GM12872 (cell line): ENCODE data around the gene ESYT2.
A peak's percentile ranks its signal among the peaks of the same experiment; 100 is the strongest.

Experiments
- TF ChIP-seq, protein P1 (sequence below): IDR thresholded peaks from 3 replicates; pipeline ENCODE4 v1.5.1; 2011; ENCODE audit warnings: low read depth, mild to moderate bottlenecking, low read length, moderate library complexity; ENCODE audit not compliant: insufficient read depth

ESYT2 gene

DNA sequence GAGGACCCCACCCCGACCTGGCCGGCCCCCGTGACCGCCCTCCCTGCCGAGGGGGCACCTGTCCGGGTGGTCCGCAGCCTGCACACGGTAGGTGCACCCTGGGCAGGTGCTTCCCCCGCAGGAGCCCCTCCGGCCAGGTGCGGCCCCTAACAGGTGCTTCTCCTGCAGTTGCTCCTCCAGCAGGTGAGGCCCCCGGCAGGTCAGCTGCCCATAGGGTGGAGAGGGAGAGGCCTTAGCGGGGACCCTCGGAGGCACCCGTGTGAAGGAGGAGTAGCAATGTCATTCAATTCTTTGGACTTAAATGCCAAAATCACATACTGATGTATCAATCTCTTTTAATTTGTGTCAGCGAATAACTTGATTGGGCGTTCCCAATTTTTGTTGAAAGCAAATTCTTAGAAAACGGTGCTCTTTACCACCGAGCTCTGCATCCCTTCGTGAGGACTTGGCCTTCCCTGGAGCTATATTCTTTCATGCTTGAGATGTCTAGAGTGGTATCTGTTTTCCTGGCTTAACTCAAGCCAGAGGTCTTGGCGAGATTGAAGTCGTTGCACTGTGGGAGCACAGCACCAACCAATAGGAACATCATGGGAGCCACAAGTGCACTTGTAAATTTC is 124.0 kb downstream of the ESYT2 start:
- TF ChIP-seq, protein P1, sequence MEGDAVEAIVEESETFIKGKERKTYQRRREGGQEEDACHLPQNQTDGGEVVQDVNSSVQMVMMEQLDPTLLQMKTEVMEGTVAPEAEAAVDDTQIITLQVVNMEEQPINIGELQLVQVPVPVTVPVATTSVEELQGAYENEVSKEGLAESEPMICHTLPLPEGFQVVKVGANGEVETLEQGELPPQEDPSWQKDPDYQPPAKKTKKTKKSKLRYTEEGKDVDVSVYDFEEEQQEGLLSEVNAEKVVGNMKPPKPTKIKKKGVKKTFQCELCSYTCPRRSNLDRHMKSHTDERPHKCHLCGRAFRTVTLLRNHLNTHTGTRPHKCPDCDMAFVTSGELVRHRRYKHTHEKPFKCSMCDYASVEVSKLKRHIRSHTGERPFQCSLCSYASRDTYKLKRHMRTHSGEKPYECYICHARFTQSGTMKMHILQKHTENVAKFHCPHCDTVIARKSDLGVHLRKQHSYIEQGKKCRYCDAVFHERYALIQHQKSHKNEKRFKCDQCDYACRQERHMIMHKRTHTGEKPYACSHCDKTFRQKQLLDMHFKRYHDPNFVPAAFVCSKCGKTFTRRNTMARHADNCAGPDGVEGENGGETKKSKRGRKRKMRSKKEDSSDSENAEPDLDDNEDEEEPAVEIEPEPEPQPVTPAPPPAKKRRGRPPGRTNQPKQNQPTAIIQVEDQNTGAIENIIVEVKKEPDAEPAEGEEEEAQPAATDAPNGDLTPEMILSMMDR = no peak

DNA sequence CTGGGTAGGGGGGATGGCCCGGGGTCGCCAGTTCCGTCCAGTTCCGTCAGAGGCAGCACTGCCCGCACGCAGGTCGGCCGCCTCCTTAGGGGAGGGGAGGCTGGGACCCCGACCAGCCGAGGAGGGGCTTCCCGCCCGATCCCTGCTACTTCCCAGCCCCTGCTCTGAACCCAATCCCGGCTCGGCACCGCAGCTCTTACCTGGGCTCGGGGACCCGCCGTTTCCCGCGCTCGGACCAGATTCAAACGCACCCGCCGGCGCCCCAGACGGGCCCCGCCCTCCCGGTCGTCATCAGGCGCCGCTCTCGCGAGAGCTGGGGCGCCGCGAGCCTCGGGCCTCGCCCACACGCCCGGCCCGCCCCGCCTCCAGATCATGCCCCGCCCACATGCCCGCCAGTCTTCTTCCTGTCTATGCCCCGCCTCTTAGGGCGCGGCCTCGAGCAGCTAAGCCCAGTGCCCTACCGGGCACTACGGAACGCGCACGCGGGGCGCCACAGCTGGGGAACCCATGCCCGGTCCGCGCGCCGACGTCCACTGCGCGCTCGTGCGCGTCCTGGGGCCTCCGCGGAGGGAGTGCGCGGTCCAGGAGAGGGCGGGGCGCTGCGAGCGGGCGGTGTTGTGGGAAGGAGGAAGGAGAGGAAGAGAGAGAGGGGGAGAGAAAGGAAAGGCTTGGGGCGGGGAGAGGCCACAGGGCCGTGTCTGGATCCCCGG is 124.6 kb downstream of the ESYT2 start, which contains the start of gene NCAPG2:
NCAPG2 (minus strand) TSS at position 281 of the 710 bp plus-strand sequence. CDS start 2,905 bp downstream, outside the sequence.
- TF ChIP-seq, protein P1 = 0 out of 3 replicates have a peak, but pooled peaks have one; percentile 5

DNA sequence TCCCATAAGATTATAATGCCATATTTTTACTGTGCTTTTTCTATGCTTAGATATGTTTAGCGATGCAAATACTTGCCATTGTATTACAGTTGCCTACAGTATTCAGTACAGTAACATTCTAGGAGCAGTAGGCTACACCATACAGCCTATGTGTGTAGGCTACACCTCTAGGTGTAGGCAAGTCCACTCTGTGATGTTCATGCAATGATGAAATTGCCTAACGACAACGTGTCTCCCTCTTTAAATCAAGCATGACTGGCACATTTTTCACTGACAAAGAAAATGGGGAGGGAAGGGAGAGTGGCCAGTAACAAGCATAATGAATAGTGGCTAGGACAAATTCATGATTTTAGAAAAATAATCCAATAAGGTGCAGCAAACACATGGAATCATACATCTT is 126.4 kb downstream of the ESYT2 start:
- TF ChIP-seq, protein P1 = no peak

DNA sequence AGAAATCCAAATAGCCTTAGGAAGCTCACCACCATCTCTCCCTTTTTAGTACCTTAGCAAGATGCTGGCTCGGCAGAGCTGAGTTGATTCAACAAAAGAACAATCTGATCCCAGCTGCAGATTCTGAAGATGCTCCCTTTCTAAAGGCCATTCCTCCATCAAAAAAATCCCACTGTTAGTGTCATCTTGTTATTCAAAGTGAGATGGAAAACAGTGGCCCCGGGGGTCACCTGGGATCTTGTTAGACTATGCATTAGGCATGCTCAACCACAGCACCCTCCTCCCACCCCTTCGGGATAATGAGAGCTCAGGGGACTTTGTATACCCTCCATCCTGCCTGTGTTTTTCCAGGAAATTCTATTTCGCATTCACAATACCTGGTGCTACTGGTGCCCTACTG is 127.1 kb downstream of the ESYT2 start:
- TF ChIP-seq, protein P1 = no peak

DNA sequence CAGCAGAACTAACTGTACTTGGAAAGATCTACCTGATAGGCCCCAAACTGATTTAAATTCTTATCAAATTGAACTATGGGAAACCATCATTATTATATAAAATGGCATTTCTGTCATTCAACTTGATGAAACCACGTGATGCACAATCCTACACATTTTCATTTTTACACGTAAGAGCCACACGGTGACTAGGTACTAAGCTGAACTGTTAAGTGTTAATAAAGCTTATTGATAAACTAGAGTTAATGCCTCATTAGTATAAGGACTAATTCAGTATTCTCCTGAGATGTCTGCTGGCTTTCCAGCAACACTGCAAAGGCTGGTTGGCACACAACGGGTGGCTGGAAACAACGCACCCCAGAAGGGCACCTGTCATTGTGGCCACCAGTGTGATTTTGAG is 129.3 kb downstream of the ESYT2 start:
- TF ChIP-seq, protein P1 = no peak

DNA sequence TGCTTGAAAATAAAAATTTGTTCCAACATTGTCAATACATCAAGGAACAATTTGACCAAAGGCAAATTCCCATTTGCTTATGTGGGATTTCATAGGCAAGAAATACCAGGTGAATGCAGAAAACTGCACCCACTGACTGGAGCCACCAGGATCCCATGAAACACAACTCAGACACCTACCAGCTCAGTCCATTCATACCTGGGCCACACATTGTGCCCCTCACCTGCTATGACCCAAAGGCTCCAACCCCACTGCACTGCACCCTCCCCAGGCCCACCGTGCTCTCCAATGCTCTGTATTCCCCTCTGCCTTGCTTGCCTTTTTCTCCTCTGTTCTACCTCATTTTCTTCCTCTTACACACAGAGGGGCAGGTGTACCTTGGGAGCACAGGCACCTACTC is 130.0 kb downstream of the ESYT2 start:
- TF ChIP-seq, protein P1 = no peak

DNA sequence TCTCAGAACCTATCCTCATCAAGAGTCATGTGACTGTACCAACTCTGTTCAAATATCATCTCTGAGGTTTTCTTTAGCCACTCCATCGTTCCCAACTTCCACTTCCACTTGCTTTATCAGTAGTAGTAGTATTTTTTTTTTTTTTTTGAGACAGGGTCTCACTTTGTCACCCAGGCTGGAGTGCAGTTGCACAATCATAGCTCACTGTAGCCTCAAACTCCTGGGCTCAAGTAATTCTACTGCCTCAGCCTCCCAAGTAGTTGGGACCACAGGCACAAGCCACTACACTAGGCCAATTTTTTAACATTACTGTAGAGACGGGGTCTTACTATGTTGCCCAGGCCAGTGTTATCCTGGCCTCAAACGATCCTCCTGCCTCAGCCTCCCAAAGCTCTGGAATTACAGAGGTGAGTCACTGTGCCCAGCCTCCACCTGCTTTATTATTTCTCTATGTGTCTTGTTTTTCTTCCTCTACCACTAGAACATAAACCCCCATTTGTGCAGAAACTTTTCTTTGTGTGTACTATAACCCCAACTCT is 130.6 kb downstream of the ESYT2 start:
- TF ChIP-seq, protein P1 = no peak
